RPMI8226 (cell line): ENCODE results near the gene CBARP.
A peak's percentile ranks its signal among the peaks of the same experiment; 100 is the strongest.

Experiments
- DNase-seq: peaks from one replicate; pipeline ENCODE4 v3.0.0-alpha.2; 2015

Gene CBARP

DNA sequence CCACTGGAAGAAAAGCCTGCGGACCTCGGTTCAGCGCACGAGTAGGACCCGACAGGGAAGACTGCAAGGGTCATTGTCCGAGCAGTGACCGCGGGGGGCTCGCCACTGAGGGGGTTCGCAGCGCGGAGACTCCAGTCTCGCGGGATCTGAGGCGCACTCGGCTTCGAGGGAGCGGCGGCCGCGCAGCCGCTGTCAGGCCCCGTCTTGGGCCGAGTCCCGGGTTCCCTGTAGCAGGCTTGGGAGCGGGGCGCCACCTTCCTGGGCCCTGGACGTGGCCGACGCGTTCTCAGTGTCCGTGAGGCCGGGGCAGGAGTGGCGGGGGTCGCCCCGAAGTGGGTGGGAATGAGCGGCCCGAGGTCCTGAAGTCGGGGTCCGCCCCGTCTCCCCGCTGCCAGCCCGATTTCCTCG, 37.1 kb upstream of the CBARP start:
- no peak for DNase-seq

DNA sequence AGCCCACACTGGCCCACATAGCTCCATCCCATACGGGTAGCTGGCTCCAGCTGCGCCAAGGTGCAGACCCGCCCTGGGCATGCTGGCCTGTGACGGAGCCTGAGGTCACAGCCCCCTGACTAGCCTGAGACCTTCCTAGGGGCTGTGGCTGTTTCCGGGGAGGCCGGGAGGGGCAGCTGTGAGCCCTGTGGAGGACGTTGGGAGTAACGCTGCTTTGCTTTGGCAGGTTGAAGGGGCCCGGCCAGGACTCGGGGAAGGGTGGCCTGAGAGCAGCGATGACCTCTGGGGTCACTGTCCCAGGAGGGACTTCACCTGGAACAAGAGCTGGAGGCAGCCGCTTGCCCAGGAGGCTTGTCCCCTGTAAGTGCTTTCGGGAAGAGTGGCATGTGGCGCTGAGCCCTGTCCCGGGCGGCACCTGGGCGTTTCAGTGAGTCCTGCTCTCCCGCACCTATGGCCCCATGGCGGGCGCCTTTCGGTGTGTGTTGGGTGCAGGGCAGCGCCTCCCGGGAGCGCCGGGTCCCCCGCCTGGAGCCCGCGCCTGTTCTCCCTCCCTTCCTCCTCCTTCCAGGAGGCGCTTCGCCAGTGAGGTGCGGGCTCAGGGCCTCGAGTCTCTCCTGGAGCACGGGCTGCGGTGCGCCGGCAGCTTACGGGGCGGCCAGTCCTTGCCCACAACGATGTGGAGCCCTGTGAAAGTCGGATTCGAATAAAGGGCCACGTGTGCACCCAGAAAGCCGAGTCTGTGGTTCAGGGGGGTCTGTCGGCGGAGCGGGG, 36.5 kb upstream of the CBARP start:
- no peak for DNase-seq

DNA sequence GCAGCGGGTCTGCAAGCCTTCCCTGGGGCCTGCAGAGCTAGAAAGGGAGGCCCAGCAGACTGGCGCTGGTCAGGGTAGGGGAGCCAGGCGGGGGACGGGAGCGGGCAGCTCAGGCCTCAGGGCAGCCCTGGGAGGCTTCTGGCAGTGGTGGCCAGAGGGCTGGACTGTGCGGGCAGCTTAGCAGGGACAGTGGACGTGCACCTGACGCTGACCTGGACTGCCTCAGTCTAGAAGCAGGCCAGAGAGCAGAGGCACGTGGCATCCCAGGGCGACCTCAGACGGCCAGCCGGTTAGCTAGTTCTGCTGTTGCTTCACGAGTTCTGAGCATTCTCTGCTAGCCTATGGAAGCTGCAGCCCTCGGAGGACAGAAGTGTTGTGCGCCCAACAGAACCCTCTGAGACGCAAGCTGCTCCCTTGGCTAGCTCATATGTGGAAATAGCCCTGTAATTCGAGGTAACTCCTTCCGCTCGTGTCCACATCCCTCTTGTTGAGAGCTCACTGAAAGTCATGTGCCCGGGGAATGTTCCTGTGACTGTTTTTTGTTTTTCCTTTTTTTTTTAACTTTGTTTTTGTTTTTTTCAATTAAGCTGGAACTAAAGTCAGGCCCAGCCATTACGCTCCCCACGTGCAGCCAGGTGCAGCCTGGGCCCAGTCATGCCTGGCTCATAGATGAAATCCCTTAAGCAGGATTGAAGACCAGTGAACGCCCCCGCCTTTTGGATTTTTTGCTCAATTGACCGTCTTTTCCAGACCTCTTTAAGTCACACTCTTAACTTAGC, 35.6 kb upstream of the CBARP start:
- no peak for DNase-seq

DNA sequence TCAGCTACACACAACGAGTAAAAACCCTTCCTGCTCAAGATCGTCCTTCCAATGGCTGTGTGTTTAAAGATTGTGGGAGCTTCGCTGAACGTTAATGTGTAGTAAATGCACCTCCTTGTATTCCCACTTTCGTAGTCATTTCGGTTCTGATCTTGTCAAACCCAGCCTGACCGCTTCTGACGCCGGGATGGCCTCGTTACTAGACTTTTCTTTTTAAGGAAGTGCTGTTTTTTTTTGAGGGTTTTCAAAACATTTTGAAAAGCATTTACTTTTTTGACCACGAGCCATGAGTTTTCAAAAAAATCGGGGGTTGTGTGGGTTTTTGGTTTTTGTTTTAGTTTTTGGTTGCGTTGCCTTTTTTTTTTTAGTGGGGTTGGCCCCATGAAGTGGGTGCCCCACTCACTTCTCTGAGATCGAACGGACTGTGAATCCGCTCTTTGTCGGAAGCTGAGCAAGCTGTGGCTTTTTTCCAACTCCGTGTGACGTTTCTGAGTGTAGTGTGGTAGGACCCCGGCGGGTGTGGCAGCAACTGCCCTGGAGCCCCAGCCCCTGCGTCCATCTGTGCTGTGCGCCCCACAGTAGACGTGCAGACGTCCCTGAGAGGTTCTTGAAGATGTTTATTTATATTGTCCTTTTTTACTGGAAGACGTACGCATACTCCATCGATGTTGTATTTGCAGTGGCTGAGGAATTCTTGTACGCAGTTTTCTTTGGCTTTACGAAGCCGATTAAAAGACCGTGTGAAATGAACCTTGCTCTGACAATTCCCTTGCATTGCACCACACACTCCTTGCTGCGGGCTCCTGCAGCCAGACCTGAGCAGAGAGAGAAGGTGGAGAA, 34.8 kb upstream of the CBARP start:
- DNase-seq = no peak

DNA sequence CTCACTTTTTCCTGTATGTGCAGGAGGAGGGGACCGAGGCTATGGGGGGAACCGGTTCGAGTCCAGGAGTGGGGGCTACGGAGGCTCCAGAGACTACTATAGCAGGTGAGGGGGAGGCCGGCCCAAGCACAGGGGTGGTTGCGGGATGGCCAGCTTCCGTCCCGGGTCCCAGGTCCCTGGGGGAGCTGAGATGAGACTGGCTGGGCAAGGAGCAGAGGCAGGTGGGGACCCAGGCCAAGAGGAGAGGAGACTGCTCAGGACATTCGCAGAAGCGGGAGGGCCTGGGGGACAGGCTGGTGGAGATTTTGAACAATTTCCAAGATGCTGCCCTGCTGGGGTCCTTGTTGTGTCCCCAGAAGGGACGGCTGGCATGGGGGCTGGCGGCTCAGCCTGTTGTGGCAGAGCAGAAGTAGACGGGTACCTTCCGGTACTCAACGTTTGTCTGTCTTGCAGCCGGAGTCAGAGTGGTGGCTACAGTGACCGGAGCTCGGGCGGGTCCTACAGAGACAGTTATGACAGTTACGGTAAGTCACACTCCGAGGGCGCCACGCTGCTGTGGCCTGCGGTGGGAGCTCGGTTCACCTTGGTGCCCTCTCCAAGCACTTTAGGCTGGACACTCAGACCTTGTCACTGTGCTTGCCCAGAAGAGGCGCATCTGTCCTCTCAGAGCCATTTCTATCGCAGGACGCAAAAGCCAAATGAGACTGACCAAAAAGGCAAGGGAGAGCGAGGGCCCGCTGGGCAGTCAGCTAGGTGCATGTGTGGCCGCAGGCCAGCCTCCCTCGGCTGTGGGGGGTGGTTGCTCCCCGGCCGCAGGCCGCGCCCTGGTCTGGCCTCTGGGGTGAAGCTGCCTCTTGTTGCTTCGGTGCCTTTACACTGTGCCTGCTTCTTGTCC, 34.0 kb upstream of the CBARP start:
- no peak for DNase-seq

DNA sequence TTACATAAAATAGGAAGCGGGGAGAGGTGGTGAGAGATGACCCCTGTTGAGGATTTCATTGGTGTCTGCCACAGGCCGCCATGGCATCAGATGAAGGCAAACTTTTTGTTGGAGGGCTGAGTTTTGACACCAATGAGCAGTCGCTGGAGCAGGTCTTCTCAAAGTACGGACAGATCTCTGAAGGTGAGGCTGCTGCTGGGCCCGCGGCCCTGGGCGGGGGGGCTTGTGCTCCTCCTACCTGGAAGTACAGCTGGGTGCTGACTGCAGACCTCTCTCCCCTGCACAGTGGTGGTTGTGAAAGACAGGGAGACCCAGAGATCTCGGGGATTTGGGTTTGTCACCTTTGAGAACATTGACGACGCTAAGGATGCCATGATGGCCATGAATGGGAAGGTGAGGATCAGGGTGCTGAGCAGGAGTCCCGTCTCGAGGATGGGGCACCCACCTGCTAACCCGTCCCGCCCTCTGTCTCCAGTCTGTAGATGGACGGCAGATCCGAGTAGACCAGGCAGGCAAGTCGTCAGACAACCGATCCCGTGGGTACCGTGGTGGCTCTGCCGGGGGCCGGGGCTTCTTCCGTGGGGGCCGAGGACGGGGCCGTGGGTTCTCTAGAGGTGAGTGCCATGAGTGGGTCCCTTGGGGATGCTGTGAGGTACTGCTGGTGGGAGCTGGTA, 33.2 kb upstream of the CBARP start:
- DNase-seq = no peak

DNA sequence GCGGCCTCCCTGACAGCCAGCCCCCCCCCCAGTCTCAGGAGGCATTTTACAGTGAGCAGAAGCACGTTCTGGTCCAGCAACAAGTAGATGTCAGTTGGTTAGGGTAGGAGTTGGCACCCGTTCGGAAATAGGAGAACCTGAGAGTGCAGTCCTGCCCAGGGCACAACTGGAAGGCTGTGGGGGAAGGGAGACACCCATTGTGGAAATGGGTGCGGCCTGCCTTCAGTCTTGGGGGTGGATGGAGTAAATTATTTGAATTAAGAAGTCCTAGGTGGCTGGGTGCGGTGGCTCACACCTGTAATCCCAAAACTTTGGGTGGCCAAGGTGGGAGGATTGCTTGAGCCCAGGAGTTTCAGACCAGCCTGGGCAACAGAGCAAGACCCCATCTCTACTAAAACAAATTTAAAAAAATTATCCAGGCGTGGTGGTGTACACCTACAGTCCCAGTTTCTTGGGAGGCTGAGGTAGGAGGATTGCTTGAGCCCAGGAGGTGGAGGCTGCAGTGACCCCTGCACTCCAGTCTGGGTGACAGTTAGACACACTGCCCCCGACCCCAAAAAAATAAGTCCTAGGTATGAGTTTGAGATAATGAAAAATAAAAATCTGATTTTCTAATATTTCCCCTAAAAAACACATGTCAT, 32.5 kb upstream of the CBARP start:
- DNase-seq = peak; percentile 62

DNA sequence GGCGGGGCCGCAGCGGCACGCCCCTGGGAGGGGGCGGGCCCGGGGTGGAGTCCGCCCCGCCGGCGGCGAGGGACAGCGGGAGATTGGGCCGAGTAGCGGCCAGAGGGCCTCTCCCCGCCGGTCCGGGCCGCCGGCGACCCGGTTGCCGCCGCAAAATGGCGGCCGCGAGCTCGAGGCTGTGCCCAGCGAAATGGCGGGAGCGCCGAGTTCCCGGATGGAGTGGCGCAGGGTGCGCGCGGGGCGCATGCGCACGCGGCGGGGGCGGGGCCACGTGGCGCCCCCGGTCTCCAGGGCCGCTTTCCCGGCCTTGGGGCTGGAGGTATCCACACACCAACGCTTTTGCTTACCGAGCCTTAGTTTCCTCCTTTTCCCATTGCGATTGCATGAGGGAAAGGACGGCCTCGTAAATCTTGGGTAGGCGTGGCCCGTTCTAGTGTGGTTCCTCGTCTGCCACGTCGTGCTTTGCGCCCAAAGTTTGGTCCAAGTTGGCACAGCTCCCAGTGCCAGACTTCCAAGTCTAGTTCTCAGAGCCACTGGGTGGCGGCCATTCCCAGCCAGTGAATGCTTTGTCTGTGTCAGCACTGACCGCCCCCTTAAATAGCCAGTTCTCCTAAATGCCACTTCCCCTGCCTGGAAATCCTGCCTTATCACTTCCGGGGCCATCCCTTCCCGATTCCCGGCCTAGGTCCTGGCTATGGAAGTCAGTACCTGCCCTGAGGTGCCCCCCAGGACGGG, 31.8 kb upstream of the CBARP start:
- peak; percentile 91 for DNase-seq

DNA sequence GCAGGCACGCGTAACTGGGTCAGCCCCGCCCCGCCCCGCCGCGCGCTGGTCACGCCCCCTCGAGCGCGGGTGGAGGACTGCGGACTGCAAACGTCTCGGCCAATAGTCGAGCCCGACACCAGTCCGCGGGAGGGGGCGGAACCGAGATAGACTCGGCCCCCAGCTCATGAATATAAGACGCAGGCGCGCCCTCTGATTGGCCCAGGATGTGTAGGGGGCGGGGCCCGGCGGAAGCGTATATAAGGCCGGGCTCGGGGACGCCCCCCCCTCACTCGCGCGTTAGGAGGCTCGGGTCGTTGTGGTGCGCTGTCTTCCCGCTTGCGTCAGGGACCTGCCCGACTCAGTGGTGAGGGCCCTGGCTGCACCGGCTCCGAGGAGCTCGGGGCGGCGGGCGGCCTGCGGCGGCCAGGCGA, 31.3 kb upstream of the CBARP start, which contains the start of gene CIRBP:
Gene CIRBP (plus strand): TSS at position 268 of the 413 bp plus-strand sequence. CDS start 1,602 bp downstream, outside the sequence.
- peak; percentile 99 for DNase-seq

DNA sequence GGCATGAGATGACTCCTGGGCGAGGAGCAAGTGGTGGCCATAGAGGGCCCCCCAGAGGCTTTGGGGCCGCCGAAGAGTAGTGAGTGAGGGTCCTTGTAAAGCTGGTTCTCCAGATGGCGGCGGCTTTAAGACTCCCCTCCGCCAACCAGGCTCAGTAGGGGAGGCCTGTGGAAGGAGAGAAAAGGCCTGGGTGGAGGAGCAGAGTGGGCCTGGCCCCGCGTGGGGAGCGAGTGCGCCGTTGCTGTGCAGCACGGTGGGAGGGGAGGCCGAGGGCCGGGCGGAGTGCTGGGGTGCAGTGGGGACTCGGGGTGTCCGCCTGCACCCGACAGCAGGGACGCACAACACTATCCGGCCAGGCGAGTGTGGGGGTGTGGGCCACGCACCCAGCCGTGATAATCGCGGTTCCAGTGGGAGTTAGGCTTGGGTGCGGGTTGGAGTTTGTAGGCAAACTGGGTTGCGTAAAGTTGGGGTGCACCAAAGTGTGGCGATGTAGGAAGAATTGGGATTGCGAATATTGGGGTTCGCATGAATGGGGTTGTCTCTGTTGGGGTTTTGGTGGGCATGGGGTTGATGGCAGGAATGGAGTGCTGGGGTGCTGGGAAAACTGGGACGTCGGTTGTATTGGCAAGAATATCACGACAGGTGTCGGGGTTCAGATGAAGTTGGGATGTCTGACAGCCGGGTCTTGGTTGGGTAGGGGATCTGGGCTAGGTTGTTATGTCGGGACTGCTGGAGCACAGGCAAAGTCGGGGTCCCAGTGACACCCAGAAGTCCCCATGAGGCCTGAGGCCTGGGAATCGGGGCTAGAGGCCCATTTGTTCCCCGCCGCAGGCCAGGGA, 30.6 kb upstream of the CBARP start:
- no peak for DNase-seq

DNA sequence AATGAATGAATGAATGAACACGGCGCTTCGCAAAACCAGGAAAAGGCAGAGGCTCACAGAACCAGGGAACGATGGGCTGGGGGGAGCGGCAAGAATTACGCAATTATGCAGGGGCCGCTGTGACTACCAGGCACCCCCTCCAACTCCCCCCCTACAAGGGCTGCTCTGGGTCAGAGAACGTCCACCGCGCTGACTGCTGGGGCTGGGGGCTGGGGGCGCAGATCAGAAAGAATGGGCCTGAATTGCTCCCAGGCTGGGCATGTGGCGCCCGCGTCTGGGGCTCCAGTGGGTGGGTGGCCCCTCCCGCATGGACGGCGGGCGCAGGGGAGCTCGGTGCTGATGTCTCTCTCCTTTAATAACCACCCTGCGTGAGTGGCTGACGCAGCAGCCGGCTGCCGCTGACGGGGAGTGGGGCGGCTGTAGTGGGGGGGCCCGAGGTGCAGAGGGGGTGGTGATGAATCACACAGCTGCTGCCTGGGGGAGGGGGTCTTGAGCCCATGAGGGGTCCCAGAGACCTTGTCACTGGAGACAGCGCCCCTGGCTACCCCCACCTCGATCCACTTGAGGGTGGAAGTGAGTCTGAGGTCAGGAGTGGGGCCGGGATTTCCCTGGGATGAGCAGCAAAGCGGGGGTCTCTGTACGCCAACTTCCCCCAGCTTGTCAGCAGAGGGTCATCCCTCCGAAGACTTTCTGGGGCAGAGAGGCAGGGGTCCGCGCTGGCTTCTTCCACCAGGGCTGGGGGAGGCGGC, 29.8 kb upstream of the CBARP start:
- DNase-seq = peak; percentile 68

DNA sequence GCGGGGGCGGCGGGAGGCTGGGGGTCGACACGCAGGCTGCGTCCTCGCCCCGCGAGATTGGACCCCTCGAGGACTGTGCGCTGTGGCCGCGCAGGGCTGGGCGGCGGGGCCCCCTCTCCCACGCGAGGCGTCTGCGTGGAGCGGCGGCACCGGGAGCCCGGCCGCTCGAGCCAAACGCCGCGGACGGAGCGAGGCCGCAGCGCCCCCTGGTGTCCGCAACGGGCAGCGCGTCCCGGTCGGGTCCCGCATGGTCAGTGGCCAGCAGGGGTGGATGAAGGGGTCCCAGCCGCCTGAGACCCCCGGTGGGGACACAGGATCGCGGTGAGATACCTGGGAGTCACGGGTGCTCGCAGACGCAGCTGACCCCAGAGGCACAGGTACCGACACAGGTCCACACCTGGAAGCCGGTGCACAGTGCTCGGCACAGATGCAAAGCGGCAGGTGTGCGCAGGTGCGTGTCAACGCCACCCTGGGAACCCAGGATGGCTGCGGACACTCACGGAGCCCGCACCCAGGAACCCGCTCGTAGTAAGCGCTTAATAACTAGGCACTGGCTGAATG, 29.2 kb upstream of the CBARP start:
- peak; percentile 71 for DNase-seq

DNA sequence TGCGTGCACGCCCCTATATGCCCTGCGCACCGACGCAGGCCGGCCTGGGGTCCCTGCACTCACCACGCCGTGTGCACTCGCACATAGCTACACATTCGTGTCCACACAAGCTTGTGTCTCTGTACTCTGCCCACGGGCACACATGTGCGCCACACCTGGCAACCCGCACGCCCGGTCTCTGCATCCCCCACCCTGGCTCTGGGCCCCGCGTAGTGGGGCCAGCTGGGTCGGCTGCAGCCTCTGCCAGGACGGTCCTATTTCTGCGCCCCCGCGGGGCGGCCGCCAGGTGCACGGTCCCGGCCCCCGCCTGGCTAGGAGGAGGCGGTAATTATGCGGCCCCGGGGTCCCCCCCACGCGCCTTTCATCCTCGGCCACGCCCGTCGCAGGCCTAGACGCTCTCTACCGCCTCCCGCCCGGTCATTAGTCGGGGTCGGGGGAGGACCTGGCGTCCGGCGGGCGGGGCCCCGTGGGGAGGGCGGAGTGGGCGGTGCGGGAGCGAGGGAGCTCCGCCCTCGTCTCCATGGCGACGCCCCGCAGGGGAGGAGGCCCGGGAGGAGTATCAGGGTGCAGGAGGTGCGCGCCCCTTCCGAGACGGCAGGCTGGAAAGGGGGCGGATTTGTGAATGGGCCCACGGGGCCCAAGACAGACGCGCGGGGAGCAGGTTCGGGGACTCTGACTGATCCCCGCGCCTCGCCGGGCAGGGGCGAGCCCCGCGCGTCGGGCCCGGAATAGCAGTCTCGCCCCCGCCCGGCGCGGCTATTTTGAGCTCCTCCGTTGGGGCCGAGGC, 28.5 kb upstream of the CBARP start:
- DNase-seq = peak; percentile 96

DNA sequence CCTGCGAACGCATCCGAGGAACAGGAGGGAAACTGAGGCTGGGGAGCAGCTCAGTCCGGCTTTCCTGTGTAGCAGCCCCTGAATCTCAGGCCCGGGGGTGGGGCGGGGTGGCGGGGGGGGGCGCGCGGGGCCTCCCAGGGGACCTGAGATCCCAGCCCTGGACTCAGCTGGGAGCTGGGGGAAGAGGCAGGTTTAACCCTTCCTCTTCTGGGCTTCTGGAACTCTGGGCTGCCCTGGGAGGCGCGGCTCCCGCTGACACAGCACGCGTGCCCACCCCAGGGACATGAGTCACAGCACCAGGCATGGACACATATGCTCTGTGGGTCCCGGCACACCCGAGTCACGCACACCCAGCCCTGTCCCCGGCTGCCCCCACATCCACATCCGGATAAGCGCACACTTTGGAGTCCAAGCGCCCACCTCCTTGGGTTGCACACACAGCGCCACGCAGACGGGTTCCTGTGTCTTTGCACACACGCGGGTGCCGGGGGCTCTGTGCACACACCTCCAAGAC, 27.9 kb upstream of the CBARP start:
- no peak for DNase-seq

DNA sequence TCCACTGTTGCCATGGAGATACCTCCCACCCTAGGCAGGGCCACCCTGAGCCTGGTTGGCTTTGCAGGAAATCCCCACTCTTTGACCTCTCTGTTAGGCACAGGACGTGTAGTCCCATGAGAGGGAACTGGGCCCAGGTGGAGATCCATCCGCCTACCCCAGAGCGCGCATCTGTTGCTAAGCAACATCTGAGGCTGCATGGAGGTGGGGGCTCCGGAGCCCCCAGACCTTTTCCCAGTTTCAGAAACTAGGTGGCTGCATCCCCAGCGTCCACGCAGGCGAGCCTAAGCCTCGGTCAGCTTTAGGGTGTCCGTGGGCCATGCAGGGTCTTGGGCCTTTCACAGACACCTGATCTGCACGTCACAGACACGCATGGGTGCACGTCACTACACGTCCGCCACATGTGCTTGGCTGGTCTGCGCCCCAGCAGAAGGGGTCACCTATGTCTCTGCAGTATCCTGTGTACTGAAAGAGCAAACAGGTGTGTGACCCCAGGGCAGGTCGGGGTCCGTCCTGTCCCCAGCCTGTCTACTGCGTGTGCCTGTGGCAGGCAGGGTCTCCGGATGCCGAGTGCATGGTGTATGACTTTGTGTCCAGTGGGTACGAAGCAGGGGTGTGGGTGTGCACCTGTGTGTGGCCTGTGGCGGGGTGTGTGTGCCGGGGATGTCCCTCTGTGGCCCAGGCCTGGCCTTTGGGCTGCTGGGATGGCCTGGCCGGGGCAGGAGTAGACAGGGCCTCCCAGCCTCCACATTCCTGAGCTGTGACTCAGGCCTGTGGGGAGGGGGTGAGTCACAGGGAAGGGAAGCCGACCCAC, 27.2 kb upstream of the CBARP start:
- DNase-seq = no peak

DNA sequence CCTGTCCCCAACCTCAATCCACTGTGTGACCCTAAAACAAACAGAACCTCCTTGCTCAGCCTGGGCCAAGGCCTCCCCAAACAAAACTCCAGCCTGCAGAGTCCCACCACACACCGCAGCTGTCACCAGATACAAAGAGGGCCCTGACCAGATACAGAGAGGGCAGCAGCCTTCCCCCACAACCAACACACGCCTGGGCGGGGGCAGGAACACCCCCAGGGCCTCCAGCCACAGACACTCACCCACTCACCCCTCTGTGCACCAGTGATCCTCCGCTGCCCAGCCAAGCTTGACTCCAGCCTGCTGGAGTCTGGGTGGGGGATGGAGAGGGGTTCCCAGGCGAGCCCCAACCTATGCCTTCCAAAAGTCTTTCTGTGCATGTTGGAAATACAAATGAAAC, 25.4 kb upstream of the CBARP start:
- no peak for DNase-seq
